Muscle of arm (tissue), 12 donors: ENCODE results near the gene MYOT. TPM values are rescaled to one million over a fixed set of nuclear protein-coding genes. Genes with fewer than 3 reads are reported as not detected.

Experiments used
- DNase-seq: peaks from one replicate; pipeline ENCODE4 v3.0.0-alpha.2; 2013
- polyA plus RNA-seq, 12 donors: library from polyadenylated mRNA; unstranded; fragments of 120-200 nt; gene quantifications; one replicate each; pipeline ENCODE4 v1.2.1, GENCODE V29; 2013; ENCODE audit not compliant: insufficient read length in 12 of 12

The MYOT gene
- polyA plus RNA-seq, 12 donors = 126 to 1,923 (median 320) TPM

- DNase-seq = no peak
Measured at GRCh38 chr5:137890845-137891244, 23.2 kb downstream of the MYOT start.

DNA sequence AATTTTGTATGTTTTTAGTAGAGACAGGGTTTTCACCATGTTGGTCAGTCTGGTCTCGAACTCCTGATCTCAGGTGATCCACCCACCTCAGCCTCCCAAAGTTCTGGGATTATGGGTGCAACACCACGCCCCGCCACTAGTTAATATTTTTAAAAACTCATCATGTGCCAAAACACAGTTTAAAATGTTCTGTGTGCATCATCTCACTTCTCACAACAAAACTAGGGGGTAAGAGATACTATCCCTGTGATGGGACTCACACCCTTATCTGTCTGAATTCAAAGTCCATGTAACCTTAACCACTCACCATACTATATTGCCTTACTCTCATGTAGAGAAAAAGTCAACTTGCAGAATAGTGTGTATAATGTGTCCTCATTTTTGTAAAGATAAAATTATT lies 24.2 kb downstream of the MYOT start:
- DNase-seq = no peak

GRCh38 chr5:137894586-137894985 lies 26.9 kb downstream of the MYOT start:
- no peak for DNase-seq

- no peak for DNase-seq
Measured at GRCh38 chr5:137896560-137896959, 28.9 kb downstream of the MYOT start.

DNA sequence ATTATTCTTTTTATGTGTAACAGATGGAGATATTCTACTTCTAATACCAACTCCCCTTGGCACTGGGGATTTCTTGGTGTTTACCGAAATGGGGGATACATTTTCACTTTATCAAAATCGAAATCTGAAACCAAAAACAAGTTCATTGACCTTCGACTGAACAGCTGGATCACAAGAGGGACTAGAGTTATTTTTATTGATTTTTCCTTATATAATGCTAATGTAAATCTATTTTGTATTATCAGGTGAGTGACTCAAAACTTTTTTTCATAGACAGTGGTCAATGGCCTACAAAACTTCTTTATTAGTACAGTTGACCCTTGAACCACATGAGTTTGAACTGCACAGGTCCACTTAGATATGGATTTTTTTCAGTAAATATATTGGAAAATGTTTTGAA lies 31.8 kb downstream of the MYOT start:
- DNase-seq = no peak

- DNase-seq = no peak
Measured at GRCh38 chr5:137901011-137901817, 33.6 kb downstream of the MYOT start.

- no peak for DNase-seq
Measured at GRCh38 chr5:137902408-137903133, 34.9 kb downstream of the MYOT start.

- no peak for DNase-seq
Measured at GRCh38 chr5:137914758-137915157, 47.1 kb downstream of the MYOT start.

GRCh38 chr5:137916923-137917322 lies 49.3 kb downstream of the MYOT start:
- no peak for DNase-seq

DNA sequence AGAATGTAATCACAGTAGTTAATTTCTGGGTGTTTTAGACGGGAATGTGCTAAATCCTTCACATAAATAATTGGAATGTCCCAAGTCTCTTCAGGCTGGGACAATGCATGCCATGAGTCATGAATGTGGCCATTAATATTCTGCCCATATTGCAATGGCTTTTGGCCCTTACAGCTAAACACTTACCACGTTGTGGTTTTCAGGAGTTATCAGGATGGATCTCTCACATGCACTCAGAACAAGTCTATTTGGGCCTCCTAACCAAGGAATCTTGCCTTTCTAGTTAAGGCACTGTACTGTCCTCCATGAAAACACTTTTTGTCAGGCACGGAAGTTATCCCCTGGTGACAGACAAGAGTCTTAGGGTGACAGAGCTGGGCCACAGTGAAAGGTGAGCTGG lies 54.3 kb downstream of the MYOT start:
- DNase-seq = no peak

GRCh38 chr5:137923856-137924255 lies 56.2 kb downstream of the MYOT start:
- no peak for DNase-seq

DNA sequence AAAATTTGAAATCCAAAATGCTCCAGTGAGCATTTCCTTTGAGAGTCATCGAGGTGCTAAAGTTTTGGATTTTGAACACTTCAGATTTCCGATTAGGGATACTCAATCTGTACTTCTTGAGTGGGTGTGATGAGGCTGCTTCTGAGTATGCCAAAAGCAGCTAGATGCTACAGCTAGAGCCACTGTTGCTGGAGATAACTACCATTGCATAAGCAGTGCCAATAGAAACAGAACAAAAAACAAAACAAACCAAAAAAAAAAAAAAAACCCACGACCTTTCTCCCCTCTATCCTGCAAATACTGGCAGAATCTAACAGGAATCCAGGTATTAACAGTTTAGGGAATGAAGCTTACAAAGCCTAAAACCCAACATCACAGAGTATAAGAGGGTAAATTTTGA lies 65.1 kb downstream of the MYOT start:
- DNase-seq = no peak

DNA sequence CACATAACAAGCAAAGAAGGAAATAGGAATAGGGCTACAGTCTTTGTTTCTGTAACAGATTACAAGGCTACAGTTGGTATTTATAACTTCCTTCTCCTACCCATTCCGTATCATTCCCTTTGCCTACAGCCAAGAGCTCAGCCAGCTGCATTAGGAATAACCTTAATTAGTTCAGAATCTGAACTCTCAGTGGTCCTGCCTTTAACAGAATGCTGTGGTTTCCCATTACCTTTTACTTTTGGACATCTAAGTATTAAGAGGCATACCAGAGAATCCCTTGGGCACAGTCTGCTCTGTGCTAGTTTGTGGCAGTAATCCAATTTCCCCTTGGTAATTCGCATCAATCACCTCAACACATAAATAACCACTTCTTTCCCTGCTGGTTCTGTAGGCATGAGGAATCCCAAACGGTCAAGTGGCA lies 65.8 kb downstream of the MYOT start:
- DNase-seq = no peak

- no peak for DNase-seq
Measured at GRCh38 chr5:137935190-137935589, 67.5 kb downstream of the MYOT start.

DNA sequence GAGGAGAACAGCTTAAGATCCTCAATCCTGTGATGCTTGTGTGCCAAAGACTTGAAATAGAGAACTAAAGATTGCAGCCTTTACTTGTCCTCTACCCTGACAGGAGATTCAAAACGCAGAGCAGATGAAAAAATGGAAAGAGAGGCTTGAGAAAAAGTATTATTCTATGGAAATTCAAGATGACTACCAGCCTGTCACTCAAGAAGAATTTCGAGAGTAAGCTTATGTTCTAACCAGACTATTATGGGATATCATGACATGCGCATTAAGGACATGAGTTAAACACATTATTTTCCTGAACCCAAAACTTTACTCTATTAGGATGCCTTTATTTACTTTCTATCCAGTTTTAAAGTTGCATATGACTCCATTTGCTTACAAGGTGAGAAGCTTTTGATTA lies 68.0 kb downstream of the MYOT start:
- no peak for DNase-seq

Other genes with a start within 250 kb of the MYOT start
- gene KLHL3, start 131.8 kb upstream of the MYOT start, polyA plus RNA-seq = 1 to 10 TPM in 11 of 12 donors, not detected in 1; 2.6 to 9.1 (median 4.5) TPM
- gene HNRNPA0, start 113.5 kb upstream of the MYOT start, polyA plus RNA-seq = 10 to 100 TPM in 11 of 12 donors, not detected in 1; 23.9 to 60.1 (median 31.3) TPM
- 1 to 10 TPM in 1 of 12 donors, under 1 TPM in 9, not detected in 2; 0.24 to 1.1 (median 0.41) TPM for gene PKD2L2, start 21.6 kb downstream of the MYOT start, polyA plus RNA-seq
- gene FAM13B, start 165.2 kb downstream of the MYOT start, polyA plus RNA-seq = 10 to 100 TPM in 11 of 12 donors, not detected in 1; 22.1 to 35.0 (median 25.8) TPM
- gene WNT8A, start 216.2 kb downstream of the MYOT start, polyA plus RNA-seq = not detected